Measurements from ENCODE around the gene PCSK5. TPM values are rescaled to one million over a fixed set of nuclear protein-coding genes. Genes with fewer than 3 reads are reported as not detected.
A peak's percentile ranks its signal among the peaks of the same experiment; 100 is the strongest.

The PCSK5 gene
- polyA plus RNA-seq, 1 donor (not counting 4 experiments of a cell fraction or from before 2014, with no cell fraction given): 1.9 TPM

- Histone ChIP-seq H2AFZ (ENCODE audit: control insufficient read depth, low read length) (no peak overlapping the region), H4K20me1 (ENCODE audit: control insufficient read depth, extremely low read depth, insufficient read depth, low read length) (no peaks in the 10 kb centered on the region), H3K4me3 (ENCODE audit: control insufficient read depth in 2 of 3, extremely low read depth in 1 of 3, insufficient read depth in 2 of 3, low read depth in 1 of 3, low read length in 3 of 3) (no peak overlapping the region), H3K79me2 (ENCODE audit: control insufficient read depth, insufficient read depth, low read length) (no peaks in the 10 kb centered on the region), H3K4me2 (ENCODE audit: control insufficient read depth, extremely low read depth, insufficient read depth, low read depth, low read length) (no peak overlapping the region), H3K9ac (ENCODE audit: control insufficient read depth, extremely low read depth, insufficient read depth, low read length) (no peak overlapping the region), H3K4me1 (ENCODE audit: control insufficient read depth, extremely low read depth, insufficient read depth, low read length) (peaks cover 3% of the 10 kb centered on the region), H3K36me3 (ENCODE audit: control insufficient read depth in 2 of 2, extremely low read depth in 1 of 2, insufficient read depth in 2 of 2, low read length in 2 of 2) (no peaks in the 10 kb centered on the region), H3K9me1 (ENCODE audit: control insufficient read depth, extremely low read depth, insufficient read depth, low read length) (no peaks in the 10 kb centered on the region), H3K27ac (ENCODE audit: control insufficient read depth, insufficient read depth, low read length) (no peak overlapping the region), H3K9me3 (ENCODE audit: control insufficient read depth, low read depth, low read length) (no peaks in the 10 kb centered on the region), H3K27me3 (ENCODE audit: control insufficient read depth, extremely low read depth, insufficient read depth, low read length) (no peaks in the 10 kb centered on the region)
- TF ChIP-seq EZH2 (IDR thresholded peaks at IDR 0.05; ENCODE audit: low read length) (no peak), CTCF (optimal IDR thresholded peaks at IDR 0.05 in 1 of 3, IDR thresholded peaks at IDR 0.05 in 1 of 3, conservative IDR thresholded peaks at IDR 0.05 in 1 of 3; ENCODE audit: extremely low read depth in 1 of 3, insufficient read depth in 2 of 3, low read length in 3 of 3) (no peak)
- FAIRE-seq: peak; percentile 48
- DNase-seq (ENCODE audit: low read depth, low spot score): no peak
- dilution Hi-C loops (cut with MboI; ENCODE audit: extremely low pct_ligation_motif_present, low sequenced_read_pairs): no loop called here
Observed at GRCh38 chr9:76365028-76365427, 474.6 kb downstream of the PCSK5 start.

- DNase-seq (ENCODE audit: low read depth, low spot score): no peak
- H2AFZ ChIP-seq (ENCODE audit: control insufficient read depth, low read length): no peak overlapping the region
- dilution Hi-C loops (cut with MboI; ENCODE audit: extremely low pct_ligation_motif_present, low sequenced_read_pairs): no loop called here
- no peaks in the 10 kb centered on the region for H3K79me2 ChIP-seq (ENCODE audit: control insufficient read depth, insufficient read depth, low read length)
- H3K4me3 ChIP-seq (ENCODE audit: control insufficient read depth in 2 of 3, extremely low read depth in 1 of 3, insufficient read depth in 2 of 3, low read depth in 1 of 3, low read length in 3 of 3): no peak overlapping the region
- H3K4me1 ChIP-seq (ENCODE audit: control insufficient read depth, extremely low read depth, insufficient read depth, low read length): peaks cover 3% of the 10 kb centered on the region
- FAIRE-seq: no peak
- no peaks in the 10 kb centered on the region for H3K9me3 ChIP-seq (ENCODE audit: control insufficient read depth, low read depth, low read length)
- H3K27ac ChIP-seq (ENCODE audit: control insufficient read depth, insufficient read depth, low read length): no peak overlapping the region
- H3K9ac ChIP-seq (ENCODE audit: control insufficient read depth, extremely low read depth, insufficient read depth, low read length): no peak overlapping the region
- no peak overlapping the region for H3K4me2 ChIP-seq (ENCODE audit: control insufficient read depth, extremely low read depth, insufficient read depth, low read depth, low read length)
- no peaks in the 10 kb centered on the region for H4K20me1 ChIP-seq (ENCODE audit: control insufficient read depth, extremely low read depth, insufficient read depth, low read length)
- H3K9me1 ChIP-seq (ENCODE audit: control insufficient read depth, extremely low read depth, insufficient read depth, low read length): no peaks in the 10 kb centered on the region
- no peaks in the 10 kb centered on the region for H3K27me3 ChIP-seq (ENCODE audit: control insufficient read depth, extremely low read depth, insufficient read depth, low read length)
- H3K36me3 ChIP-seq (ENCODE audit: control insufficient read depth in 2 of 2, extremely low read depth in 1 of 2, insufficient read depth in 2 of 2, low read length in 2 of 2): no peaks in the 10 kb centered on the region
- TF ChIP-seq CTCF (optimal IDR thresholded peaks at IDR 0.05 in 1 of 3, IDR thresholded peaks at IDR 0.05 in 1 of 3, conservative IDR thresholded peaks at IDR 0.05 in 1 of 3; ENCODE audit: extremely low read depth in 1 of 3, insufficient read depth in 2 of 3, low read length in 3 of 3) (no peak), EZH2 (IDR thresholded peaks at IDR 0.05; ENCODE audit: low read length) (no peak)
Observed at GRCh38 chr9:76366275-76366674, 475.8 kb downstream of the PCSK5 start.
